ENCODE results near the gene MIA3. TPM values are rescaled to one million over a fixed set of nuclear protein-coding genes. Genes with fewer than 3 reads are reported as not detected.

The MIA3 gene, protein sequence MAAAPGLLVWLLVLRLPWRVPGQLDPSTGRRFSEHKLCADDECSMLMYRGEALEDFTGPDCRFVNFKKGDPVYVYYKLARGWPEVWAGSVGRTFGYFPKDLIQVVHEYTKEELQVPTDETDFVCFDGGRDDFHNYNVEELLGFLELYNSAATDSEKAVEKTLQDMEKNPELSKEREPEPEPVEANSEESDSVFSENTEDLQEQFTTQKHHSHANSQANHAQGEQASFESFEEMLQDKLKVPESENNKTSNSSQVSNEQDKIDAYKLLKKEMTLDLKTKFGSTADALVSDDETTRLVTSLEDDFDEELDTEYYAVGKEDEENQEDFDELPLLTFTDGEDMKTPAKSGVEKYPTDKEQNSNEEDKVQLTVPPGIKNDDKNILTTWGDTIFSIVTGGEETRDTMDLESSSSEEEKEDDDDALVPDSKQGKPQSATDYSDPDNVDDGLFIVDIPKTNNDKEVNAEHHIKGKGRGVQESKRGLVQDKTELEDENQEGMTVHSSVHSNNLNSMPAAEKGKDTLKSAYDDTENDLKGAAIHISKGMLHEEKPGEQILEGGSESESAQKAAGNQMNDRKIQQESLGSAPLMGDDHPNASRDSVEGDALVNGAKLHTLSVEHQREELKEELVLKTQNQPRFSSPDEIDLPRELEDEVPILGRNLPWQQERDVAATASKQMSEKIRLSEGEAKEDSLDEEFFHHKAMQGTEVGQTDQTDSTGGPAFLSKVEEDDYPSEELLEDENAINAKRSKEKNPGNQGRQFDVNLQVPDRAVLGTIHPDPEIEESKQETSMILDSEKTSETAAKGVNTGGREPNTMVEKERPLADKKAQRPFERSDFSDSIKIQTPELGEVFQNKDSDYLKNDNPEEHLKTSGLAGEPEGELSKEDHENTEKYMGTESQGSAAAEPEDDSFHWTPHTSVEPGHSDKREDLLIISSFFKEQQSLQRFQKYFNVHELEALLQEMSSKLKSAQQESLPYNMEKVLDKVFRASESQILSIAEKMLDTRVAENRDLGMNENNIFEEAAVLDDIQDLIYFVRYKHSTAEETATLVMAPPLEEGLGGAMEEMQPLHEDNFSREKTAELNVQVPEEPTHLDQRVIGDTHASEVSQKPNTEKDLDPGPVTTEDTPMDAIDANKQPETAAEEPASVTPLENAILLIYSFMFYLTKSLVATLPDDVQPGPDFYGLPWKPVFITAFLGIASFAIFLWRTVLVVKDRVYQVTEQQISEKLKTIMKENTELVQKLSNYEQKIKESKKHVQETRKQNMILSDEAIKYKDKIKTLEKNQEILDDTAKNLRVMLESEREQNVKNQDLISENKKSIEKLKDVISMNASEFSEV (N-terminal part only)
- 69.7 TPM for total RNA-seq

GRCh38 chr1:222618001-222618879, at the start of gene MIA3:
MIA3 (plus strand) TSS chr1:222618097; CDS start chr1:222618111, 14 bp downstream.

DNA sequence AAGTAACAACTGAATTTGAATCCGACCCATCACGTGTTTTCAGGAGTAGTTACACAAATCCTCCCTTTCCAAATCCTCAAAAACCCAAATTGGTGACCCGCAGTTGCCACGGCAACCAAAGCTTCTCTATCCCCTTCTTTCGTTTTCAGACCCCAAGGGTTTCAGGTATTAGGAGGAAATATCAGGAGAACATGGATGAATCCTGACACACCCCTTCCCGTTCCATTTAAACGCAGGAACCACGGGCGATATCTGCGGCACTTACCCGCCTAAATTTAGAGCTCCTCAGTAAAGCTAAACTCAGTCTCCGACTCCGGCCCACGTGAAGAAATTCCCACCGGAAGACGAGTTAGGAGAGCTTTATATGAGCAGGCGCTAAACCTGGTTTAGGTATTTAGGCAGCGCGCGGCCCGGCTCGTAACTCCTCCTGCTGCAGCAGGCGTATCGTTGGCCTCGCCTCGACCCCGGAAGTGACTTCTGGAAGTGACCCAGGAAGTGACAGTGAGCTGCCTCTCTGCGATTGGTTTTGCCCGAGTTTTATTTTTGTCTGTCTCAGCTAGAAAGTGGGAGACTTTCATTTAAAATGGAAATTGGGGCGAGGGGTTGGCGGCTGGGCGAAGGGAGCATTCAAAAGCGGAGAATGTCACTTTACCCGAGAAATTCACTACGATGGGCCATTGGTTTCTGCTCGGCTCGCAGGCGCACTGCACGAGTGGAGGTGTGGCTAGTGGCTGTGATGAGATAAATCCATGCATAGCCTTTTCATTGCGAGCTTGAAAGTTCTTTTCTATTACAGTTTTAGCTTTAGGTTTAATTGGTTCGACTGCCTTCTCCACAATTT, 28.2 kb upstream of the MIA3 start, which contains the start of gene TAF1A:
TAF1A (minus strand) TSS at position 472 of the 841 bp plus-strand sequence.

GRCh38 chr1:222712253-222713090, 94.6 kb downstream of the MIA3 start, which contains the start of the genes AIDA and BROX:
AIDA (minus strand) TSS chr1:222712491; CDS start chr1:222712317, 174 bp downstream.
BROX (plus strand) TSS chr1:222712564; CDS start chr1:222715700, 3,136 bp downstream.

Other genes with a start within 250 kb of the MIA3 start
- gene HHIPL2, start 70.0 kb upstream of the MIA3 start, total RNA-seq: 0.27 TPM
- 21.9 TPM for gene TAF1A, start 28.2 kb upstream of the MIA3 start, total RNA-seq
- 51.2 TPM for gene AIDA, start 94.4 kb downstream of the MIA3 start, total RNA-seq
- 89.2 TPM for gene BROX, start 94.5 kb downstream of the MIA3 start, total RNA-seq
- gene FAM177B, start 119.1 kb downstream of the MIA3 start, total RNA-seq: 0.82 TPM
- 12.0 TPM for gene DISP1, start 196.9 kb downstream of the MIA3 start, total RNA-seq

All from camera-type eye (tissue), 1 donor.